ENCODE measurements around the gene RECQL5. TPM values are rescaled to one million over a fixed set of nuclear protein-coding genes. Genes with fewer than 3 reads are reported as not detected.

The RECQL5 gene
- total and polyA plus RNA-seq, 2 donors (not counting 1 experiment from before 2014, with no cell fraction given): 8.4 to 26.3 TPM

DNA sequence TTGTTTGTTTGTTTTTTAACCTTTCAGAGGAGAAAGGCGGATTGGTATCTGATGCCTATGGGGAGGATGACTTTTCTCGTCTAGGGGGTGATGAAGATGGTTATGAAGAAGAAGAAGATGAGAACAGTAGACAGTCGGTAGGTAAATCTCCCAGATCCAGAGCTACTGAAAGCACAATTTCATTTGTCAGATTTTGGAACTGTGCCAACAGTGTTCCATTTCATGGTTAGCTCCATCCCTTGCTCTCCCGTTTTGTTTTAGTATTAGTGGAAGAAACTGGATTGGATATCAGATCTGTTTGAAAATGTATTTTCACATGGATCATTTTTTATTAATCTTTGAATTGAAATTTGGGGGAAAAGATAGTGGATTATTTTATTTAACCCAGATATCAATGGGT is 1.5 kb upstream of the RECQL5 start:
- H4K20me1 ChIP-seq (ENCODE audit: control insufficient read depth, extremely low read depth, insufficient read depth, low read length): peaks cover 3% of the 10 kb centered on the region
- H3K27ac ChIP-seq (ENCODE audit: insufficient read depth, low read length): no peak overlapping the region
- no peak overlapping the region for H3K9ac ChIP-seq (ENCODE audit: insufficient read depth, low read length)
- H3K36me3 ChIP-seq (ENCODE audit: control insufficient read depth, insufficient read depth, low read length): peaks cover 11% of the 10 kb centered on the region
- DNase-seq (ENCODE audit: low read depth in 2 of 2): no peak
- no peak overlapping the region for H2AFZ ChIP-seq (ENCODE audit: low read length)
- peaks cover 8% of the 10 kb centered on the region for H3K4me1 ChIP-seq (ENCODE audit: control insufficient read depth, extremely low read depth, insufficient read depth, low read length)
- TF ChIP-seq EZH2 (IDR thresholded peaks at IDR 0.05; ENCODE audit: low read length, missing control alignments): no peak
- TF ChIP-seq, protein P1, sequence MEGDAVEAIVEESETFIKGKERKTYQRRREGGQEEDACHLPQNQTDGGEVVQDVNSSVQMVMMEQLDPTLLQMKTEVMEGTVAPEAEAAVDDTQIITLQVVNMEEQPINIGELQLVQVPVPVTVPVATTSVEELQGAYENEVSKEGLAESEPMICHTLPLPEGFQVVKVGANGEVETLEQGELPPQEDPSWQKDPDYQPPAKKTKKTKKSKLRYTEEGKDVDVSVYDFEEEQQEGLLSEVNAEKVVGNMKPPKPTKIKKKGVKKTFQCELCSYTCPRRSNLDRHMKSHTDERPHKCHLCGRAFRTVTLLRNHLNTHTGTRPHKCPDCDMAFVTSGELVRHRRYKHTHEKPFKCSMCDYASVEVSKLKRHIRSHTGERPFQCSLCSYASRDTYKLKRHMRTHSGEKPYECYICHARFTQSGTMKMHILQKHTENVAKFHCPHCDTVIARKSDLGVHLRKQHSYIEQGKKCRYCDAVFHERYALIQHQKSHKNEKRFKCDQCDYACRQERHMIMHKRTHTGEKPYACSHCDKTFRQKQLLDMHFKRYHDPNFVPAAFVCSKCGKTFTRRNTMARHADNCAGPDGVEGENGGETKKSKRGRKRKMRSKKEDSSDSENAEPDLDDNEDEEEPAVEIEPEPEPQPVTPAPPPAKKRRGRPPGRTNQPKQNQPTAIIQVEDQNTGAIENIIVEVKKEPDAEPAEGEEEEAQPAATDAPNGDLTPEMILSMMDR (conservative IDR thresholded peaks at IDR 0.05 in 1 of 2, IDR thresholded peaks at IDR 0.05 in 1 of 2; ENCODE audit: low read depth in 1 of 2, low read length in 2 of 2): no peak
- peak overlapping the region; percentile 72 to 100 (median 99) for H3K4me3 ChIP-seq (replicated peaks in 1 of 4; ENCODE audit: control extremely low read depth in 1 of 4, insufficient read depth in 1 of 4, low read depth in 3 of 4, low read length in 4 of 4)
- H3K27me3 ChIP-seq (ENCODE audit: control insufficient read depth, insufficient read depth, low read length): no peaks in the 10 kb centered on the region
- no peaks in the 10 kb centered on the region for H3K9me3 ChIP-seq (ENCODE audit: control insufficient read depth, insufficient read depth, low read depth, low read length)
- peak overlapping the region; percentile 96 for H3K4me2 ChIP-seq (ENCODE audit: extremely low read depth, insufficient read depth, low read length)
- peaks cover 56% of the 10 kb centered on the region for H3K79me2 ChIP-seq (ENCODE audit: control insufficient read depth, insufficient read depth, low read length)

DNA sequence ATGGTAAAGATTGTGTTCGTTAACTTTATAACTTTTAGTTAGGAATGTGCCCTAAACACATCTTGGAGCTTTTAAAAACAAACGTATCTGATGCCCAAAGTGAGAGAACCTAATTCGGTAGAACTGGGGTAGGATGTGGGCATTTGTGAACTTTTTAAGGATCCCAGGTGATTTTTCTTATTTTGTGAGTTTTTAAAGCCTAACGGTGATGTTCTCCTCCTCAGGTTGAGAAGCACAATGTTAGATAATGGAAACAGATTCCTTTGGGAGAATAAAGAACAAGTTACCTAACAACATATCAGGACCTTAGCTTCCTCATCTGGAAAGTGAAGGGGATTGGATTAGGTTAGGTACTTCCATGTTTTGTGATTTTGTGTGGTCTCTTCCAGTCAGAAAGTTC is 871 bp upstream of the RECQL5 start:
- Histone ChIP-seq H3K9me3 (ENCODE audit: control insufficient read depth, insufficient read depth, low read depth, low read length) (no peaks in the 10 kb centered on the region), H3K9ac (ENCODE audit: insufficient read depth, low read length) (peak overlapping the region; percentile 94), H3K79me2 (ENCODE audit: control insufficient read depth, insufficient read depth, low read length) (peaks cover 56% of the 10 kb centered on the region), H3K27ac (ENCODE audit: insufficient read depth, low read length) (peak overlapping the region; percentile 99), H3K4me3 (replicated peaks in 1 of 4; ENCODE audit: control extremely low read depth in 1 of 4, insufficient read depth in 1 of 4, low read depth in 3 of 4, low read length in 4 of 4) (peak overlapping the region; percentile 72 to 100 (median 99)), H2AFZ (ENCODE audit: low read length) (no peak overlapping the region), H3K36me3 (ENCODE audit: control insufficient read depth, insufficient read depth, low read length) (peaks cover 12% of the 10 kb centered on the region), H3K4me1 (ENCODE audit: control insufficient read depth, extremely low read depth, insufficient read depth, low read length) (peaks cover 8% of the 10 kb centered on the region), H3K27me3 (ENCODE audit: control insufficient read depth, insufficient read depth, low read length) (no peaks in the 10 kb centered on the region), H4K20me1 (ENCODE audit: control insufficient read depth, extremely low read depth, insufficient read depth, low read length) (peaks cover 3% of the 10 kb centered on the region), H3K4me2 (ENCODE audit: extremely low read depth, insufficient read depth, low read length) (peak overlapping the region; percentile 96)
- TF ChIP-seq EZH2 (IDR thresholded peaks at IDR 0.05; ENCODE audit: low read length, missing control alignments): no peak
- TF ChIP-seq, protein P1 (conservative IDR thresholded peaks at IDR 0.05 in 1 of 2, IDR thresholded peaks at IDR 0.05 in 1 of 2; ENCODE audit: low read depth in 1 of 2, low read length in 2 of 2): no peak
- no peak for DNase-seq (ENCODE audit: low read depth in 2 of 2)

DNA sequence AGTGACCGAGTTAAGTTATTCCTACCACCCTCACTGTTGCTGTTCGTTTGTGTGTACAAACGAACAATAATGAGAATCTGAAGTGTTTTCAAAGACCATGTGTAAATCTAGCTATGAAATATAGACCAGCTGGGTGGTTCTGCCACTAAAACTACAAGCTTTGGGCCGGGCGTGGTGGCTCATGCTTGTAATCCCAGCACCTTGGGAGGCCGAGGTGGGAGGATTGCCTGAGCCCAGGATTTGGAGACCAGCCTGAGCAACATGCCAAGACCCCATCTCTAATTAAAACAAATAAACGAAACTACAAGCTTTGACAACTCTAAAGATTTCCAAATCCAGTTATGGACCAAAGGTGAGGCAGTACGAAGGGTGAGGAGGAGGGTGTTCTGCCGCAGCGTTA is 973 bp downstream of the RECQL5 start:
- Histone ChIP-seq H3K79me2 (ENCODE audit: control insufficient read depth, insufficient read depth, low read length) (peaks cover 45% of the 10 kb centered on the region), H4K20me1 (ENCODE audit: control insufficient read depth, extremely low read depth, insufficient read depth, low read length) (peaks cover 3% of the 10 kb centered on the region), H3K9me3 (ENCODE audit: control insufficient read depth, insufficient read depth, low read depth, low read length) (no peaks in the 10 kb centered on the region), H3K4me2 (ENCODE audit: extremely low read depth, insufficient read depth, low read length) (peak overlapping the region; percentile 76), H3K27me3 (ENCODE audit: control insufficient read depth, insufficient read depth, low read length) (no peaks in the 10 kb centered on the region), H3K4me1 (ENCODE audit: control insufficient read depth, extremely low read depth, insufficient read depth, low read length) (peaks cover 8% of the 10 kb centered on the region), H3K36me3 (ENCODE audit: control insufficient read depth, insufficient read depth, low read length) (peaks cover 12% of the 10 kb centered on the region), H2AFZ (ENCODE audit: low read length) (no peak overlapping the region), H3K9ac (ENCODE audit: insufficient read depth, low read length) (no peak overlapping the region), H3K27ac (ENCODE audit: insufficient read depth, low read length) (no peak overlapping the region), H3K4me3 (replicated peaks in 1 of 4; ENCODE audit: control extremely low read depth in 1 of 4, insufficient read depth in 1 of 4, low read depth in 3 of 4, low read length in 4 of 4) (peak overlapping the region; percentile 72 to 100 (median 99))
- DNase-seq (ENCODE audit: low read depth in 2 of 2): no peak
- TF ChIP-seq EZH2 (IDR thresholded peaks at IDR 0.05; ENCODE audit: low read length, missing control alignments): no peak
- TF ChIP-seq, protein P1 (conservative IDR thresholded peaks at IDR 0.05 in 1 of 2, IDR thresholded peaks at IDR 0.05 in 1 of 2; ENCODE audit: low read depth in 1 of 2, low read length in 2 of 2): no peak

Data from fibroblast of lung (primary cell).